GM12865 (cell line): ENCODE data around the gene OGDH.
"Not testable (repeated sequence)": the region's sequence is repeated elsewhere in the genome, so short reads cannot be mapped to it uniquely, and the experiment has no call there.

Source experiments
- DNase-seq: peaks from one replicate; pipeline ENCODE4 v3.0.0; 2010; ENCODE audit warnings: low read depth
- H3K4me3 ChIP-seq: 2 replicates; pipeline ENCODE4 v1.5.1; 2011; ENCODE audit warnings: mild to moderate bottlenecking, low read depth, low read length, control low read depth
- TF ChIP-seq, protein P1 (sequence below): IDR thresholded peaks from 2 replicates; pipeline ENCODE4 v1.5.1; 2011; ENCODE audit warnings: low read length, control low read depth, low read depth, inconsistent platforms; ENCODE audit not compliant: insufficient read depth; ENCODE audit errors: missing control alignments

OGDH gene

GRCh38 chr7:44713141-44713540, 106.7 kb downstream of the OGDH start:
- TF ChIP-seq, protein P1, sequence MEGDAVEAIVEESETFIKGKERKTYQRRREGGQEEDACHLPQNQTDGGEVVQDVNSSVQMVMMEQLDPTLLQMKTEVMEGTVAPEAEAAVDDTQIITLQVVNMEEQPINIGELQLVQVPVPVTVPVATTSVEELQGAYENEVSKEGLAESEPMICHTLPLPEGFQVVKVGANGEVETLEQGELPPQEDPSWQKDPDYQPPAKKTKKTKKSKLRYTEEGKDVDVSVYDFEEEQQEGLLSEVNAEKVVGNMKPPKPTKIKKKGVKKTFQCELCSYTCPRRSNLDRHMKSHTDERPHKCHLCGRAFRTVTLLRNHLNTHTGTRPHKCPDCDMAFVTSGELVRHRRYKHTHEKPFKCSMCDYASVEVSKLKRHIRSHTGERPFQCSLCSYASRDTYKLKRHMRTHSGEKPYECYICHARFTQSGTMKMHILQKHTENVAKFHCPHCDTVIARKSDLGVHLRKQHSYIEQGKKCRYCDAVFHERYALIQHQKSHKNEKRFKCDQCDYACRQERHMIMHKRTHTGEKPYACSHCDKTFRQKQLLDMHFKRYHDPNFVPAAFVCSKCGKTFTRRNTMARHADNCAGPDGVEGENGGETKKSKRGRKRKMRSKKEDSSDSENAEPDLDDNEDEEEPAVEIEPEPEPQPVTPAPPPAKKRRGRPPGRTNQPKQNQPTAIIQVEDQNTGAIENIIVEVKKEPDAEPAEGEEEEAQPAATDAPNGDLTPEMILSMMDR, result no peak
- no peak overlapping the region for H3K4me3 ChIP-seq
- DNase-seq, result no peak

DNA sequence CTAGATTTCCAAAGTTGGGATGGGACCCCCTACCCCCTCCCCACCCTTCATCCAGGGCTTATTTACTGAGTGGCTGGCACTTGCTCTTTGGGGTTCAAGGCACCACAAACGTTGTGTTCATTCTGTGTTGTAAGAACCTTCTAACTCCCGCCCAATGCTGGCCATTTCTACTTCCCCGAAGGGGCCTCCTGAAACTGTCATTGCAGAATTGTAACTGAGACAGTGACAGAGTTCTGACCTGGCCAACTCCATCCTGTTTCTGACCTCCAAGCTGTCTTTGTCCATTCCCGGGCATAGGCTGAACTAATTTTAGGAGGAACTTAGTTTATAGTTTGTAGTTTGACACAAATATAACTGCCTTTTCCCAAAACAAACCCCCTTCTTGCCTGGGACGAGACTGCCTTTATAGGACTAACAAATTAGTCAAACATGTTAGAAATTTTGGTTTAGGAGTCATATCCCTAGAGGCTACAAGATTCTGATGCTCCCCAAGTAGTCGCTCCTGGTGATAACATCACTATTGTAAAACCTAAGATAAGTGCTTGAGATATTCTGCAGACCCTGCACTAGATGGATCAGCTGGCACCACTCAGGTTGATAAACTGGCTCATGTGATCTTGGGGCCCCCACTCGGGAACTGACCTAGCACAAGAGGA, 107.4 kb downstream of the OGDH start:
- TF ChIP-seq, protein P1, result no peak
- H3K4me3 ChIP-seq, result no peak overlapping the region
- DNase-seq, result no peak

GRCh38 chr7:44716205-44716604, 109.8 kb downstream of the OGDH start:
- DNase-seq, result no peak

GRCh38 chr7:44720301-44720700, 113.9 kb downstream of the OGDH start:
- H3K4me3 ChIP-seq, result no peak overlapping the region
- TF ChIP-seq, protein P1, result no peak
- DNase-seq, result no peak

More at GRCh38 chr7:44716205-44716604, 109.8 kb downstream of the OGDH start:
- TF ChIP-seq, protein P1, result no peak
- no peak overlapping the region for H3K4me3 ChIP-seq

GRCh38 chr7:44724276-44724675, 117.8 kb downstream of the OGDH start:
- TF ChIP-seq, protein P1, result no peak
- no peak overlapping the region for H3K4me3 ChIP-seq
- DNase-seq, result no peak

- H3K4me3 ChIP-seq, result not testable (repeated sequence)
Observed at GRCh38 chr7:44726250-44726649, 119.8 kb downstream of the OGDH start.

DNA sequence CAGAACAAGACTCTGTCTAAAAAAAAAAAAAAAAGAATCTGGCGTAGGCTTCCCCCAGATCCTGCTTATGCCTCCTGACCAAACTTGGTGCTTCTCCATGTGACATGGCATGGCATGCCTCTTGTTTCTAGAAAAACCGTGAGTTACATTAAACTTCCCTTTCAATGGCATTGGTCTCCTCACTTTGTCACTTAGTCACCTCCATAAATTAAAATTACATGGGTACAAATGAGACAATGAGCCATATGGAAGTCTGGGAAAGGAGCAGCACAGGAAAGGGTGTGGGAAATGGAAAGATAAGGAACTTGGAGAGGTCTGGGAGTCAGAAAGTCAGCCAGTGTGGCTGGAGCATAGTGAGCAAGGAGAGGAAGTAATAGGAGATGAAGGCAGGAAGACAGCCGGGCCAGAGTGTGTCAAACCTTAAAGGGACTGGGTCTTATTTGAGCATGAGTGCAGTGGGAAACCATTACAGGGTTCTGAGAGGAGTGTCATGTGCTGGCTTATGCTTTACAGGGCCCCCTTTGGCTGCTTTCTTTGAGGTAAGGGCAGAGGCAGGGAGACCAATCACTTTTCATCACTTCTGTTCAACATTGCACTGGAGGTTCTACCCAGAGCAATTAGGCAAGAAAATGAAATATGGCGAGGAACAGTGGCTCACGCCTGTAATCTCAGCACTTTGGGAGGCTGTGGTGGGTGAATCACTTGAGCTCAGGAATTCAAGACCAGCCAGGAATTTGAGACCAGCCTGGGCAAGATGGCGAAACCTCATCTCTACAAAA, 120.9 kb downstream of the OGDH start:
- TF ChIP-seq, protein P1, result no peak
- no peak for DNase-seq
- H3K4me3 ChIP-seq, result no peak overlapping the region

More at GRCh38 chr7:44726250-44726649, 119.8 kb downstream of the OGDH start:
- DNase-seq, result not testable (repeated sequence)
